Ovary (tissue), 9 donors: Measurements from ENCODE around the gene SPATC1L. TPM values are rescaled to one million over a fixed set of nuclear protein-coding genes. Genes with fewer than 3 reads are reported as not detected.

ENCODE experiments used
- DNase-seq, 5 donors: peaks; one replicate each; pipeline ENCODE4 v3.0.0-alpha.2; 2019 to 2020
- H3K27ac ChIP-seq, 2 donors: fragments of 200-600 bp; one replicate each; pipeline versions ENCODE4 v1.5.1 to v1.8.0; 2019 to 2022
- H3K27me3 ChIP-seq: fragments of 200-600 bp; one replicate; pipeline ENCODE4 v1.8.0; 2022
- H3K36me3 ChIP-seq: fragments of 200-600 bp; sonication (generic); one replicate; pipeline ENCODE4 v1.5.1; 2019
- H3K4me1 ChIP-seq: one replicate; pipeline ENCODE4 v1.8.1; 2013; ENCODE audit warnings: mild to moderate bottlenecking, moderate library complexity; ENCODE audit not compliant: insufficient read depth
- H3K4me3 ChIP-seq: fragments of 200-600 bp; sonication (generic); one replicate; pipeline ENCODE4 v1.5.1; 2017
- H3K9me3 ChIP-seq, 2 donors: fragments of 200-600 bp in 1 of 2; sonication (generic) in 1 of 2; one replicate each; pipeline versions ENCODE4 v1.5.1 to v1.8.1; 2013 to 2019; ENCODE audit warnings: mild to moderate bottlenecking in 1 of 2, moderate library complexity in 1 of 2
- CTCF ChIP-seq, 3 donors: fragments of 450-650 bp in 2 of 3; fragments of 200-600 bp in 1 of 3; IDR thresholded peaks; one replicate each; pipeline versions ENCODE4 v1.5.1 to v1.8.0; 2016 to 2022; ENCODE audit warnings: antibody characterized with exemption in 3 of 3, mild to moderate bottlenecking in 1 of 3
- EP300 ChIP-seq: sonication (generic); formaldehyde crosslinking; IDR thresholded peaks from one replicate; pipeline ENCODE4 v1.6.1; 2017; ENCODE audit warnings: antibody characterized with exemption
- POLR2A ChIP-seq: fragments of 450-650 bp; IDR thresholded peaks from one replicate; pipeline ENCODE4 v1.6.1; 2017; ENCODE audit warnings: antibody characterized with exemption, mild to moderate bottlenecking, moderate library complexity
- WGBS, 3 donors: extraction: QIAGEN DNeasy Blood & Tissue Kit in 1 of 3; methylation state at CpG; one replicate each; pipeline versions ENCODE4 v1.1.5 to v1.1.7; 2013 to 2017; 5-methylcytosine and 5-hydroxymethylcytosine counted together
- intact Hi-C, 4 donors: fragments of 100-400 bp; cut with DNase I; formaldehyde crosslinking; loops; one replicate each; pipeline versions ENCODE4 v1.11.0 to v1.15.1; 2022 to 2023
- polyA plus RNA-seq, 2 donors: library from polyadenylated mRNA; stranded (reverse); fragments of 200-250 nt in 1 of 2; fragments of 350-450 nt in 1 of 2; fragmentation: Illumina TruSeq in 1 of 2; extraction: RNeasy Lipid Tissue Mini Kit (QIAGEN cat#74804) in 1 of 2; gene quantifications; one replicate each; pipeline ENCODE4 v1.2.3, GENCODE V29; 2013 to 2014
- total RNA-seq, 7 donors: library from RNA; depleted of rRNA in 2 of 7; stranded (reverse); fragments of >200 nt in 2 of 7; fragmentation: NEBNext Ultra II Directional in 3 of 7; extraction: Animal tissue kit (Norgen Biotek cat#: 25700) in 3 of 7; gene quantifications; one replicate each; pipeline versions ENCODE4 v1.1.0 to v1.2.4, GENCODE V29; 2016 to 2023
- donor health status: DM: no; HTN: no; CAD: no; lungs with moderate emphysema.
- donor health status: DM: no; HTN: no; CAD: no.
- donor health status: Bipolar disorder and iron deficiency.
- donor health status: DM: yes; HTN: yes; CAD: no.
- donor health status: DM: no; HTN: no; CAD: no.
- donor health status: DM: yes; HTN: yes; CAD: no.

The SPATC1L gene
- total and polyA plus RNA-seq, 9 donors, result 2.8 to 21.3 (median 14.9) TPM

- 84 to 94% (median 86%) methylated on average over 7 of the region's 7 CpGs for WGBS, 3 donors
- TF ChIP-seq CTCF (IDR thresholded peaks at IDR 0.05) (no peak), EP300 (no peak), POLR2A (no peak)
- no peak overlapping the region for H3K27ac ChIP-seq
- no peaks in the 10 kb centered on the region for H3K27me3 ChIP-seq
- no peak for DNase-seq
- no peaks in the 10 kb centered on the region for H3K36me3 ChIP-seq
- no peaks in the 10 kb centered on the region for H3K9me3 ChIP-seq
- intact Hi-C loops, result loop anchor here in 2 of 4 donors (10.0 kb wide), 2 partner anchors 62 to 68 kb away; partner anchors contain the start of genes FTCD (in 1 of the 2), MCM3AP (in 1 of the 2) and YBEY (in 1 of the 2)
- no peak overlapping the region for H3K4me3 ChIP-seq
- peaks cover 8% of the 10 kb centered on the region for H3K4me1 ChIP-seq
Observed at GRCh38 chr21:46223217-46223616, 39.0 kb upstream of the SPATC1L start.

- 72 to 88% (median 75%) methylated on average over 11 of the region's 11 CpGs for WGBS, 3 donors
- H3K36me3 ChIP-seq, result no peaks in the 10 kb centered on the region
- no peaks in the 10 kb centered on the region for H3K9me3 ChIP-seq
- no peaks in the 10 kb centered on the region for H3K27me3 ChIP-seq
- H3K4me3 ChIP-seq, result no peak overlapping the region
- H3K27ac ChIP-seq, result no peak overlapping the region
- TF ChIP-seq CTCF (IDR thresholded peaks at IDR 0.05) (no peak), POLR2A (no peak), EP300 (no peak)
- peaks cover 8% of the 10 kb centered on the region for H3K4me1 ChIP-seq
- peak in 1 of 5 donors; percentile 14 for DNase-seq
- intact Hi-C loops, result loop anchor here in 2 of 4 donors (10.0 kb wide), 2 partner anchors 62 to 68 kb away; partner anchors contain the start of genes FTCD (in 1 of the 2), MCM3AP (in 1 of the 2) and YBEY (in 1 of the 2)
Observed at GRCh38 chr21:46222436-46223116, 38.3 kb upstream of the SPATC1L start.

GRCh38 chr21:46221664-46222435 lies 37.6 kb upstream of the SPATC1L start:
- Histone ChIP-seq H3K4me3 (no peak overlapping the region), H3K27ac (no peak overlapping the region), H3K27me3 (no peaks in the 10 kb centered on the region), H3K36me3 (no peaks in the 10 kb centered on the region), H3K9me3 (no peaks in the 10 kb centered on the region), H3K4me1 (peaks cover 1% of the 10 kb centered on the region)
- intact Hi-C loops, result loop anchor here in 2 of 4 donors (10.0 kb wide), 2 partner anchors 63 to 67 kb away; partner anchors contain the start of genes FTCD (in 1 of the 2), MCM3AP (in 1 of the 2) and YBEY (in 1 of the 2)
- DNase-seq, result peak in 1 of 5 donors; percentile 12
- 78 to 90% (median 82%) methylated on average over 16 of the region's 16 CpGs for whole genome bisulfite sequencing, 3 donors
- TF ChIP-seq EP300, result no peak
- no peak for TF ChIP-seq CTCF (IDR thresholded peaks at IDR 0.05)
- no peak for TF ChIP-seq POLR2A

GRCh38 chr21:46220847-46221246 lies 36.6 kb upstream of the SPATC1L start:
- Histone ChIP-seq H3K27me3 (no peaks in the 10 kb centered on the region), H3K9me3 (no peaks in the 10 kb centered on the region), H3K4me3 (no peak overlapping the region), H3K27ac (no peak overlapping the region), H3K4me1 (no peaks in the 10 kb centered on the region), H3K36me3 (no peaks in the 10 kb centered on the region)
- DNase-seq, result no peak
- intact Hi-C loops, result loop anchor here in 2 of 4 donors (10.0 kb wide), 2 partner anchors 64 to 66 kb away; partner anchors contain the start of genes FTCD (in 1 of the 2), MCM3AP (in 1 of the 2) and YBEY (in 1 of the 2)
- whole genome bisulfite sequencing, 3 donors, result 88 to 93% (median 90%) methylated on average over 8 of the region's 8 CpGs
- TF ChIP-seq CTCF (IDR thresholded peaks at IDR 0.05) (no peak), EP300 (no peak), POLR2A (no peak)
